OCI-M2 (cell line): ENCODE data around the gene SCT.

Source experiments
- DNase-seq: peaks from one replicate; lab custom pipeline; 2025; ENCODE audit not compliant: unreplicated experiment; lab: John Stamatoyannopoulos, UW

Gene SCT

DNA sequence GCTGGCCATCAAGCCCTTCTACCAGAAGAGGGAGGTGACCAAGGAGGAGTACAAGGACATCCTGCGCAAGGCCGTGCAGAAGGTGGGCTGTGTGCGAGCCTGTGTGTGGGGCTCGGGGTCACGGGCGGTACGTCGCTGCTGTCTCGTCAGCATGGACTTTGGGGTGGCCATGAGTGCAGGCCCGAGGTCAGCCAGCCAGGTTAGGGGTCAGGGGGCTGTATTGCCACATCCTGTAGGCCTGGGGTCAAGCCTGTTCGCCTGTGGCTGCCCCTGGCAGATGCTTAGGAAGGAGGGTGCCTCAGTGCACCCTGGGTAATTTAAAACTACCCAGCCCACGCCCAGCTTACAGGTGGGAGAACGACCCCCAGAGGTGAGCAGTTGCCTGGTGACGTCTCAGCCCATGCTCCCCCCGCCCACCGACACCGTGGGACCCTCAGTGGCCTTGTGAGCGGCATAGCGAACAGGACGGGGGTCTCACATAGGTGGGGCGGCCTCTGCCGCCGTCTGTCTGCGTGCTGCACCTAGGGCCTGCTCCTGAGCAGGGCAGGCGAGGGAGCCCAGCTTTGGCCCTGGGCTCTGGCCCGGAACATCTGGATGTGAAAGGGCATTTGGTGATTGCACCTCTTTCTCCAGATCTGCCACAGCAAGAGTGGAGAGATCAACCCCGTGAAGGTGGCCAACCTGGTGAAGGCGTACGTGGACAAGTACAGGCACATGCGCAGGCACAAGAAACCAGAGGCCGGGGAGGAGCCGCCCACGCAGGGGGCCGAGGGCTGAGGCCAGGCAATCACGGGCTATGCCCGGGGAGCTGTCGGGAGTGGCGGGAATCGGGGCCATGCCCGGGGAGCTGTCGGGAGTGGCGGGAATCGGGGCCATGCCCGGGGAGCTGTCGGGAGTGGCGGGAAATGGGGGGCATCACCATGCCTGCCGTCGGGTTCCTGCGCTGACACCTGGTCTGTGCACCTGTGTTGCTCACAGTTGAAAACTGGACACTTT lies 15.7 kb downstream of the SCT start:
- no peak for DNase-seq

DNA sequence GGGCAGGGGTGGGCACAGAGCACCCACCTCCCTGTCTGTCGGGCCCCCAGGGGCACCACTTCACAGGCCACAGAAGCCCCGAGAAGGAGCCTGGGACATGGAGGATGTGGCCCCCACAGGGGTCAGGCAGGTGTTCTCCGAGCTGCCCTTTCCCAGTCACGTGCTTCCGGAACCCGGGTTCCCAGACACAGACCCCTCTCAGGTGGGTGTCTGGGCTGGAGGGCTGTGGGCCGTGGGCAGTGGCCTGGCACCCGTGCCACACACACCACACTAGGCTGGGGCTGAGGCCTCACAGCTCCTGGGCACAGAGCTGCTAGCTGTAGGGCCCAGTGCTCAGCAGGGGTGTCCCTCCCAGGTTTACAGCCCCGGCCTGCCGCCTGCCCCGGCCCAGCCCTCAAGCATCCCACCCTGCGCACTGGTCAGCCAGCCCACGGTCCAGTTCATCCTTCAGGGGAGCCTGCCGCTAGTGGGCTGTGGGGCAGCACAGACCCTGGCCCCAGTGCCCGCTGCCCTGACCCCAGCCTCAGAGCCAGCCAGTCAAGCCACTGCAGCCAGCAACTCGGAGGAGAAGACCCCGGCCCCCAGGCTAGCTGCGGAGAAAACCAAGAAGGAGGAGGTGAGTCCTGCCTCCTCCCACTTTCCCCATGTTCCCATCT lies 16.7 kb downstream of the SCT start:
- DNase-seq, result no peak

DNA sequence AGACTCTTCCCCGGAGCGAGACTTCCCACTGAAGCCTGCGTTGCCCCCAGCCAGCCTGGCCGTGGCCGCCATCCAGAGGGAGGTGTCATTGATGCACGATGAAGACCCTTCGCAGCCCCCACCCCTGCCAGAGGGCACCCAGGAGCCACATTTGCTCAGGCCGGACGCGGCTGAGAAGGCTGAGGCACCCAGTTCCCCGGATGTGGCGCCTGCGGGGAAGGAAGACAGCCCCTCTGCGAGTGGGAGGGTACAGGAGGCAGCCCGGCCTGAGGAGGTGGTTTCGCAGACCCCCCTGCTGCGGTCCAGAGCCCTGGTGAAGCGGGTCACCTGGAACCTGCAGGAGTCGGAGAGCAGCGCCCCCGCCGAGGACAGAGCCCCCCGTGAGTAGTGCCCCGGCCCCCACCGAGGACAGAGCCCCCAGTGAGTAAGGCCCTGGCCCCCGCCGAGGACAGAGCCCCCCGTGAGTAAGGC lies 17.6 kb downstream of the SCT start:
- DNase-seq, result no peak

DNA sequence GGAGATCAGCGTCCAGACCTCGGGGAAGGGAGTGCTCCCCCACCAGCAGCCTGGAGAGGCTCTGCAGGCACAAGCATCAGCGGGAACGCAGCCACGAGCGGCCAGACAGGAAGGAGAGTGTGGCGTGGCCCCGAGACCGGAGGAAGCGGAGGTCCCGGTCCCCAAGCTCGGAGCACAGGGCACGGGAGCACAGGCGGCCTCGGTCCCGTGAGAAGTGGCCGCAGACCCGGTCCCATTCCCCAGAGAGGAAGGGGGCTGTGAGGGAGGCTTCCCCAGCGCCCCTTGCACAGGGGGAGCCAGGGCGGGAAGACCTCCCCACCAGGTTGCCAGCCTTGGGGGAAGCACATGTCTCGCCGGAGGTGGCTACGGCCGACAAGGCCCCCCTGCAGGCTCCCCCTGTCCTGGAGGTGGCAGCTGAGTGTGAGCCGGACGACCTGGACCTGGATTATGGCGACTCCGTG lies 18.2 kb downstream of the SCT start:
- DNase-seq, result no peak

DNA sequence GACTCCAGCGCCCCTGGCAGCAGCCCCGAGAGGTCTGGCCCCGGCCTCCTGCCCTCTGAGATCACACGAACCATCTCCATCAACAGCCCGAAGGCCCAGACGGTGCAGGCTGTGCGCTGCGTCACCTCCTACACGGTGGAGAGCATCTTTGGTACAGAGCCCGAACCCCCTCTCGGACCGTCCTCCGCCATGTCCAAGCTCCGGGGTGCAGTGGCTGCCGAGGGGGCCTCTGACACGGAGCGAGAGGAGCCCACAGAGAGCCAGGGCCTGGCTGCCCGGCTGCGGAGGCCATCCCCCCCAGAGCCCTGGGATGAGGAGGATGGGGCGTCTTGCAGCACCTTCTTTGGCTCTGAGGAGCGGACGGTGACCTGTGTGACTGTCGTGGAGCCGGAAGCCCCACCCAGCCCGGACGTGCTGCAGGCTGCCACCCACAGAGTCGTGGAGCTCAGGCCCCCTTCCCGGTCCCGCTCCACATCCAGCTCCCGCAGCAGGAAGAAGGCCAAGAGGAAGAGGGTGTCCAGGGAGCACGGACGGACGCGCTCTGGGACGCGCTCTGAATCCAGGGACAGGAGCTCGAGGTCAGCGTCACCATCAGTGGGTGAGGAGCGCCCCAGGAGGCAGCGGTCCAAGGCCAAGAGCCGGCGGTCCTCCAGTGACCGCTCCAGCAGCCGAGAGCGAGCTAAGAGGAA lies 18.9 kb downstream of the SCT start:
- DNase-seq, result no peak

DNA sequence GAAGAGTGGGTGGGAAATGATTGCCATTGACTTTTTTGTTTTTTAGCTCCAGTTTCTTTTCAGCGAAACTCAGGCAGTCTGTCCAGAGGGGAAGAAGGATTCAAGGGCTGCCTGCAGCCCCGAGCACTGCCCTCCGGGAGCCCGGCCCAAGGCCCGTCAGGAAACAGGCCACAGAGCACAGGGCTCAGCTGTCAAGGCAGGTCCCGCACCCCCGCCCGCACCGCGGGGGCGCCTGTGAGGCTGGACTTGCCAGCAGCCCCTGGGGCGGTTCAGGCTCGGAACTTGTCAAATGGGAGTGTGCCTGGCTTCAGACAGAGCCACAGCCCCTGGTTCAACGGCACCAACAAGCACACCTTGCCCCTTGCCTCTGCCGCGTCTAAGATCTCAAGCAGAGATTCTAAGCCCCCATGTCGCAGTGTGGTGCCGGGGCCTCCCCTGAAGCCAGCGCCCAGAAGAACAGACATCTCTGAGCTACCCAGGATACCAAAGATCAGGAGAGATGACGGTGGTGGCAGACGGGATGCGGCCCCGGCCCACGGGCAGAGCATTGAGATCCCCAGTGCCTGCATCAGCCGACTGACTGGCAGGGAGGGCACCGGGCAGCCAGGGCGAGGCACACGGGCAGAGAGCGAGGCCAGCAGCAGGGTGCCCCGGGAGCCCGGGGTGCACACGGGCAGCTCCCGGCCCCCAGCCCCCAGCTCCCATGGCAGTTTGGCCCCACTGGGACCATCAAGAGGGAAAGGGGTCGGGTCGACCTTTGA lies 19.8 kb downstream of the SCT start:
- no peak for DNase-seq

DNA sequence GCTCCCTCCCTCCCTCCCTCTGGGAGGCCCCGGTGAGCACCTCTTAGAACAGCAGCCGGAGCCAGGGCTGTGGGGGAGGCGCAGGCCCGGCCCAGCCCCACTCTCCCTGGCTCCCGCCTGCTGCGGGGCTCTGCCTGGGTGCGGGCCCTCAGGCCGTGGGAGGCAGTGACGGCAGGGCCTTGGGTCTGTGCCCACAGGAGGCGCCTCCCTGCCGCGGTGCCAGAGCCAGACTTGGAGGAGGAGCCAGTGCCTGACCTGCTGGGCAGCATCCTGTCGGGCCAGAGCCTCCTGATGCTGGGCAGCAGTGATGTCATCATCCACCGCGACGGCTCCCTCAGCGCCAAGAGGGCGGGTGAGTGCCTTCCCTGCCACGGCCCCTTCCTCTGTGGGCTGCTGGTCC lies 20.7 kb downstream of the SCT start:
- no peak for DNase-seq

DNA sequence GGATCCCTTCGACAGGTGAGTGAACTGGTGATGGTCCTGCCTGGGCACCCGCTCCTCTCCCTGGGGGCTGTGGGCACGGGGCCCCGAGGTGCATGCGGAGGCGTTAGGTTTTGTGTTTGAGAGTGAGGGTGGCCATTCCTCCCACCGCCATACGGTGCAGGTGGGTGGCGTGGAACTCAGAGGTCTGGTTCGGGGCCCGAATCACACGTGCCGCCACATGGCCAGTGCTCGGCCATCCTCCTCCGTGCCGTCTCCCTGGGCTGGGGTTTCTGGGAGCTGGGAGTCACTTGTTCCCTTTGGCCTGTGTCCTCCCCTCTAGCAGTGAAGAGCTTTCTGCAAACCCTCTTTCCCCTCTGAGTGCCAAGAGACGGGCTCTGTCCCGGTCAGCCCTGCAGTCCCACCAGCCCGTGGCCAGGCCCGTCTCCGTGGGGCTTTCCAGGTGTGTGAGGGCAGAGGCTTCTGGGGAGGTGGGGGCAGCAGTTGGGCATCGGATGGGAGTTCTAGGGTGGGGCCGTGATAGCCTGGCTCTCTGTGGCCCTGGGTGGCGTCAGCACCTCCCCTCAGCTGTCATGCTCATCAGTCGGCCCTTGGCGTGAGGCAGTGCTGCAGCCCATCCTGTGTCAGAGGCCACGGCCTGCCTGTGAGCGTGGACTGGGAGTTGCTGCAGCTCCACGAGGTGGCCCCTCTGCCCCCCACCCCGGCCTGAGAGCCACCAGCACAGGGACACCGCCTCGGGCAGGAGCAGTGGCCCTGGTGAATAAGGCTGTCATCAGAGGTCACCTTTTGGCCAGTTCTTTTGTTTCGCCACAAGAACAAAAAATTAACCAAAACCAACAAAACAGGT lies 21.5 kb downstream of the SCT start:
- no peak for DNase-seq

DNA sequence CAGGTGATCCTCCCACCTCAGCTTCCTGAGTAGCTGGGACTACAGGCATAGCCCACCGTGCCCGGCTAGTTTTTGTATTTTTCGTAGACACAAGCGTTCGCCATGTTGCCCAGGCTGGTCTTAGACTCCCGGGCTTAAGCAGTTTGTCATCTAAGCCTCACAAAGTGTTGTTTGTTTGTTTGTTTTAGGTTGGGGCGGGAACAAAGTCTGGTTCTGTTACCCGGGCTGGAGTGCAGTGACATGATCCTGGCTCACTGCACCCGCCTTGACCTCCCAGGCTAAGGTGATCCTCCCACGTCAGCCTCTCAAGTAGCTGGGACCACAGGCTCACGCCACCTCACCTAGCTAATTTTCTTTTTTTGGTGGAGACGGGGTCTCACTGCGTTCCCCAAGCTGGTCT lies 23.8 kb downstream of the SCT start:
- DNase-seq, result no peak

DNA sequence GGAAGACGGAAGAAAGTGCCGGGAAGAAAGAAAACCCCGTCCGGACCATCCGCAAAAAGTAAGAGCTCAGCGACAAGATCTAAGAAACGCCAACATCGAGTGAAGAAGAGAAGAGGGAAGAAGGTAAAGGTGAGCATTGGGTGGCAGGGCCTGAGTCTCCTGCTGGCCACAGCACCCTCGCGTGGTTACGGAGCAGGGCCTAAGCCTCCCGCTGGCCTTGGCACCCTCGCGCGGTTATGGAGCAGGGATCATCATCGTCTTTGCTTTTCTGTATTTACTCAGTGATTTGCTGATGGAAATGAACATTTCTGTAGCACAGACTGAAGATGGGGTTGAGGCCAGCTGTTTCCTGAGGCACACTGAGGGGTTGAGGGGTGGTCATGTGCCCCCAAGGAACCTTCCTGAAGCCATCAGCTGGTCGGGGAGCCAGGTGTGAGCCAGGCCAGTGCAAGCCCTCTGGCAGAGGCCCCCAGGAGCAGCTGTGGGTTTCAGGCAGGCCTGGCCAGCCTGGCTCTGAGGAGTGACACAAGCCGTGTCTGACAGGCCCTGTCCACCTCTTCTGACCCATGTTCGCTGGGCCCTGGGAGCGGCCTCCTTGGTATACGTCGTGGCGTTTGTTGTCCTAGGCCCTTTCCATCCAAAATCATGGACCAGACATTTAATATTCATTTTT lies 25.3 kb downstream of the SCT start:
- no peak for DNase-seq

DNA sequence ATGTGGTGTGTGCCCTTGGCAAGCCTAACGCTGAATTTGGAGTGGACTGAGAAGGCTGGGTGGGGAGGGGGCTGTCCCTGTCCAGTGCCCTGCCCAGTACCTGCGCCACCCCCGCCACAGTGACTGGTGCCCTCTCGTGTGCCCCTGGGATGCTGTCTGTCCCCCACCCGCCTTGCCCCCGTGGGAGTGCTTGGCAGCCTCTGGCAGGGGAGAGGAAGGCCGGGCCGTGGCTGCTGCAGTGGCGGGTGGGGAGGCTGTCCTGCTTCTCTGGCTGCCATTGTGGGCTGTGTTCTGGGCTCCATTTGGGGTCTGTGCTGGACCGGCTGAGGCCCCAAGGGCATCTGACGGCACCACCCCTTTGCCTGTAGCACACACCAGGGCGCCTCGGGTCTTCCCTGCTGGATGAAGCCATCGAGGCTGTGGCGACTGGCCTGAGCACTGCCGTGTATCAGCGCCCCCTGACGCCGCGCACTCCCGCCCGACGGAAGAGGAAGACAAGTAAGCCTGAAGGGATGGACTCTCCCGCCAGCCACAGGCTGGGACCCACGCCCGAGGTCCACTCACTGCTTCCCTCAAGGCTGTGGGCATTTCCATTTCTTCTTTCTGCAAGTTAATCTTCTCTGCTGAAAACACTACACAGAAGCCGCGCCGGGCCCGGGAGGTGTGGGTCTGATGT lies 28.8 kb downstream of the SCT start:
- no peak for DNase-seq

DNA sequence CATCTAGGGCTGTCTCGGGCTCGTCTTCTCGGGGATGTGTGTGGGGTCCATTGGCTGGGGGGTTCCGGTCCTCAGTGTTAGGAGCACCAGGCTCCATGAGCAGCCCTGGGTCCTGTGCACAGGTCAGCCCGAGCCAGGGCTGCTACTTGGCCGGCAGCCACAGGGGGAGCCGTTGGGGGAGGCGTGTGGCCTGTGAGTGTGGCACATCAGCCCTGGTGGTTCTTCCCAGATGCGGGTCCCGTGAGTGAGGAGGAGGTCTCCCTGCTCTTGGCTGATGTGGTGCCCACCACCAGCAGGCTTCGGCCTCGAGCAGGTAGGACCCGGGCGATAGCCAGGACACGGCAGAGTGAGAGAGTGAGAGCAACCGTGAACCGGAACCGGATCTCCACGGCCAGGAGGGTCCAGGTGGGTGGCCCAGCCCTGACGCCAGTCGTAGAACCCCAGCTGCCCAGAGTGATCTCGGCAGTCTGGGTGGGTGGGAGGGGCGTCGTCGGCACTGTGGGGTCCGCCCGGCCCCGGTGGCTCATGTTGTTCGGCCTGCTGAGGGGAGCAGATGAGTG lies 29.7 kb downstream of the SCT start:
- no peak for DNase-seq

DNA sequence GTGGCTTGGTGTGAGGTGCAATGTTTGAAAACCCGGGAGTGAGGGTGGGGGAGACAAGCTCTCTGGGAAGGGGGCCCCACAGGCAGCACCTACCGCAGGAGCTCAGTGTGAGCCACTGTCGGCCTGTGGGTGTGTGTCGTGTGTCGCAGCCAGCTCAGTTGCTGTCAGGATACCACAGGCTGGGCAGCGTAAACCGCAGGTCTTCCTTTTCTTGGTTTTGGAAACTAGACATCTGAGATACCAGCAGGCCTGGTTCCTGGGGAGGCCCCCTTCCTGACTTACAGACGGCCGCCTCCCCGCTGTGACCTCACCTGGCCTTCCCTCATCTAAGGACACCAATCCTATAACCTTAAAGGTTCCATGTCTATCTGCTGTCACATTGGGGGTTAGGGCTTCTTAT lies 30.6 kb downstream of the SCT start:
- DNase-seq, result no peak

DNA sequence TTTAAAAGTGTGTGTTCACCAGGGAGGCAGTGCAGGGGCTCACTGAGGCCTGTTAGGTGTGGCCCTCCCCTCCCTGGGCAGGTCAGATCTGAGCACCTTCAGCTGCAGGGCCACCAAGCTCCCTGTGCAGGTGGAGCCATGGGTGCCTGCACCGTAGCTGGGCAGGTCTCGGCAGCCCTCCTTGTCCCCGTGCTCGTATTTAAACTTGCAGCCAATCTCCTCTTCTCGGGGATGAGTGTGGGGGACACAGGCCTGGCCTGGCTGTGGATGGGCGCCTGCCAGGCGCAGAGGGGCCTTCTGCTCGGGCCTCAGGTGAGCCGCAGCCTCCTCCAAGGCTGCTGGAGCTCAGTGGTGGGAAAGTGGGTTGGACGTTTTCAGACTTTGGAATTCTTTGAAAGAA lies 31.6 kb downstream of the SCT start:
- no peak for DNase-seq

DNA sequence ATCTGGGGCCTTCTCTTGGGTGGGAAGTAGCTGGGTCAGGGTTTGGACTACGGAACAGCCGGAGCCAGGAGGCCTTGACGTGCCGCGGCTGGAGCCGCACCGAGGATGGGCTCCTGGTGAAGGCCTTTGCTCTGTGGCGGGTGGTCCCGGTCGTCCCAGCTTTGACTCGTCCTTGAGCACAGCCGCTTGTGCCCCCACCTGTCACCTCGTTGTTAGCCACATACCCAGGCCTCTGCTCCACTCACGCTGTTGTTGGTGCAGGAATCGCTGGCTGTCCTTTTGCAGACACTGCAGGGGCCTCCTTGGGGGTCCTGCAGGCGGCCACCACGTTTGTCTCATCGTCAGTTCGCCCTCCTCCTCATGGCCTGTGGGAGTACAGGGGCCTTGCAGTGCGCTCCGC lies 33.6 kb downstream of the SCT start:
- DNase-seq, result no peak

DNA sequence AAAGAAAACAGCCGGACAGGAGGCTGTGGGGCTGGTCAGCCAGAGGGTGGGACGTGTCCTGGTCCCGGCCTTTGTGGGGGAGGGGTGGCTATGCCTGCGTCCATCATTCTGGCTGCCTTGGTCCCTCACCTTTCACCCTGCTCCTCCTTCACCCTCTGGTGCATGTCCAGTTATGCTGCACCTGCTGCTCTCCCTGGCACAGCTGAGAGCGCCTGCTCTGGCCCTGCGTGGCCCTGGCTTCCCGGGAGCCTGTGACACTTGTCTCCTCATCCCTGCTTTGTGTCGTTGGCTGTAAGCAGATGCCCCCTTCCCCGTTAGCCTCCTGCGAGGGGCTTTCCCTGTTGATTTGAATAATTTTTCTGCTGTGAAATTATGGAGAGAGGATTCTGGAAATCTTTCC lies 34.1 kb downstream of the SCT start:
- DNase-seq, result no peak

DNA sequence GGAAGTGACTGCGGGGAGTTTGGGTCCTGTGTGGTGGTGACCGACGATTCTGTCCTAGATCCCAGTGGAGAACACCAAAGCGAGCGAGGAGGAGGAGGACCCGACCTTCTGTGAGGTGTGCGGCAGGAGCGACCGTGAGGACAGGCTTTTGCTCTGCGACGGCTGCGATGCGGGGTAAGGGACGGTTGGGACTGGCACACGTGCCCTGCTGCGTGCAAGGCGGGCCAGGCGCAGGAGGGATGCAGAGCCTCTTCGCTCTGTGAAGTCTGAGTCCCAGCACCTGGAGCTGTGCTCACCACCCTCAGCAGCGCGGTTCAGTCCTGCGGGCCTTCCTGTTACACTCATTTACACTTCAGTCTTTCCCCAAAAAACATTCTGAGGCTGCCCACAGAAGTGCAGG lies 34.5 kb downstream of the SCT start:
- no peak for DNase-seq

DNA sequence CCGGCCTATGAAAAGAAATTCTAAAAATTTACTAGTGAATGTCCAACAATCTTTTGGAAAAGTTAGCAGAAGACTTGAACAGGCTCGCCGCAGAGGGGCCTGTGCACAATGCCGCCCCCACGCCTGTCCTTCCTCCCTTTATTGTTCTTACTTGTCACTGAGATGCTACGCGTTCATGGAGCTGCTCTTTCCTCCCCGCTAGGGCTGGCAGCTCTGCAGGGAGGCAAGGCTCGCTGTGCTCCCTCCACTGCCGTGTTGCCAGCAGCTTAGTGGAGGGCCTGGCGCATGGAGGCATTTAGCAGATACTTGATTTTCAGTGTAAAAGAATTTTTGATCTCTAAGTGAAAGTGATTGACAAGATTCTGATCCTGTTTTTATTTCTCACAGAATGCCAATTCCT lies 36.0 kb downstream of the SCT start:
- no peak for DNase-seq

DNA sequence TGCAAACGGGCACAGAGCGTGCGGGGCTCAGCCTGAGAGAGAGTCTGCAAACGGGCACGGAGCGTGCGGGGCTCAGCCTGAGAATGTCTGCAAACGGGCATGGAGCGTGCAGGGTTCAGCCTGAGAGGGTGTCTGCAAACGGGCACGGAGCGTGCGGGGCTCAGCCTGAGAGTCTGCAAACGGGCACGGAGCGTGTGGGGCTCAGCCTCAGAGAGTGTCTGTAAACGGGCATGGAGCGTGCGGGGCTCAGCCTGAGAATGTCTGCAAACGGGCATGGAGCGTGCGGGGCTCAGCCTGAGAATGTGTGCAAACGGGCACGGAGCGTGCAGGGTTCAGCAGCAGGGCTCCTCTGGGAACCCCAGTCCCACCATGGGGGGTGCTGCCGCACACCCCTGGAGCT lies 37.2 kb downstream of the SCT start:
- DNase-seq, result no peak
